Stimulated activated CD4-positive, alpha-beta T cell treated with anti-CD3 and anti-CD28 coated beads, Interleukin-1b, Interleukin-23, amount 100 ng/mL, for 1 hour (primary cell): Measurements from ENCODE around the gene NFU1.
"Not testable (repeated sequence)": the region's sequence is repeated elsewhere in the genome, so short reads cannot be mapped to it uniquely, and the experiment has no call there.

ENCODE experiments used
- DNase-seq, 2 donors: peaks; one replicate each; pipeline ENCODE4 v3.0.0-alpha.2; 2020; ENCODE audit warnings: low read depth in 2 of 2

NFU1 gene

DNA sequence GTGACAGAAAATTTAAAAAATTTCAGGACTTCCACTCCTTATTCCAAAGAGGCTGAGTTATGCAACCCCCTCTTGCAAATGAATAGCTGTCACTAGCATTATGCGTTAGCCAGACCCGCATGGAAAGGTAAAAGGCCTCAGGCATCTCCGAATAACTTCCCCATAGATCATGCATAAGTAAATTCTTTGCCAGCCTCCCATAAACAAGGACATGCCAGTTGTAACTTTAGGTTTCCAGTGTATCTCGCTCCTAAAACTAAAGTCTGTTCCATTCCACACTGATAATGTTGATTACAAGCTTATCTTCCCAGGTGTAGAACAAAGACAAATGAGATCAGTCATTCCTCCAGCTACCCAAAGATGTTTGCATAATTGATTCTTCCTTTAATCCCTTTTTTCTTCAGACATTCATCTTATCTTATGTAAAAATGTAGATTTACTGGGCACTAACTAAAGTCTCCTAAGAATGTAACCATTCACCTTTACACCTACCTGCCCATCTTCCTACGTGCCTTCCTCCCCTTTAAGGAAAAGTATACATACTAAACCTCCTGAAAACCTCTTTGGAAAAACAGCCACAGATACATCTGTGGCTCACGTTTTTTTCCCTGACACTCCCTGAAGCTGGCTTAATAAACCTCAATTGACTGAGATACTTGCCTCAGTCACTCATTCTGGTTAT, 13.6 kb upstream of the NFU1 start:
- no peak for DNase-seq

DNA sequence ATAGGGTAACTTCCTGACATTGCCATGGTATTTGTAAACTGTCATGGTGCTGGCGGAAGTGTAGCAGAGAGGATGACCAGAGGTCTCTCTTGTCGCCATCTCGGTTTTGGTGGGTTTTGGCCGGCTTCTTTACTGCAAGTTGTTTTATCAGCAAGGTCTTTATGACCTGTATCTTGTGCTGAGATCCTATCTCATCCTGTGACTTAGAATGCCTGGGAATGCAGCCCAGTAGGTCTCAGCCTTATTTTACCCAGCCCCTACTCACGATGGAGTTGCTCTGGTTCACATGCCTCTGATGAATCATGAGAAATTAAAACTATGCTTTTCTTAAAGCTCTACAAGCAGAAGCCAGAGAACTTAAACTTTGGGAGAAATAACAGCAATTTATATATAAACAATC, 12.7 kb upstream of the NFU1 start:
- DNase-seq = no peak

DNA sequence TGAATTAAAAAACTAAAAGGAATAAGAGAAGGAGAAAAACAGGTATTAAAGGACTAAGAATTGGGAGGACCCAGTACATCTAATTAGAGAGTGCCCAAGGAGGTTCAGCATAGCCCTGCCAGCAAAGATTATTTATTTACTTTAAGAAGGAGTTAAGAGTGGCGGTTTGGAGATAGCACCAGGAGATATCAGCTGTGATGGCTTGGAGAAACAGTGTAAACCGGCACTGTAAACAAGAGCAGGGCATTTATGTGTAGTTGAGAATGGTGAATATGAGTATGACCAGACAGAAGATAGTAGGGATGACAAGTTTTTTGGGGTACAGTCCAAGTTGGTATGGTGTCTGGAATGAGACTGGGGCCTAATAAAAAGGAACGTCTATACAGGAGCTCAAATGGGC, 6.4 kb upstream of the NFU1 start:
- DNase-seq = not testable (repeated sequence)

DNA sequence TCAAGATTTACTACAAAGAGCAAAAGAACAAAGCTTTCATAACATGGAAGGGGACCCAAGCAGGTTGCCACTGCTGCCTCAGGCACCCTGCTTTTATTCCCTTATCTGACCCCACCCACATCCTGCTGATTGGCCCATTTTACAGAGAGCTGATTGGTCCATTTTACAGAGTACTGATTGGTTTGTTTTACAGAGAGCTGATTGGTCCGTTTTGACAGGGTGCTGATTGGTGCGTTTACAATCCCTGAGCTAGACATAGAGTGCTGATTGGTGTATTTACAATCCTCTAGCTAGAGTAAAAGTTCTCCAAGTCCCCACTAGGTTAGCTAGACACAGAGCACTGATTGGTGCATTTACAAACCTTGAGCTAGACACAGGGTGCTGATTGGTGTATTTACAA, 2.3 kb upstream of the NFU1 start:
- not testable (repeated sequence) for DNase-seq

DNA sequence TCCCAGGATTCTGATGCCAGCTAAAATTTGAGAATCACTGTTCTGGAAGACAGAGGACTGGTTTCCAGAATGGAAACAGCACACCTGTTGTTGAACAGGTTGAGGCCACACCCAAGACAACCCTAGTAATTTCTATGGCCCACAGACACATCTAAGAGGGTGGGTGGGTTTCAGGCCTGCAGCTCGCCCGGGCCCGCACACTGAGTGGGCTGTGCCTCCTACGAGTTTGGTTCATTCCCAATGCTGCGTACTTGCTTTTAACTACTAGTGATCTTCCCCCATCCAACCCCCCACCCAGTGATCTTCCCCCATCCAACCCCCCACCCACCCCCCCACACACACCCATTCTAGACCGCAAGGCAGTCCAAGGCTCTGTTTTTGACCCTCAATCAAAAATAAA, 1.3 kb upstream of the NFU1 start:
- no peak for DNase-seq

DNA sequence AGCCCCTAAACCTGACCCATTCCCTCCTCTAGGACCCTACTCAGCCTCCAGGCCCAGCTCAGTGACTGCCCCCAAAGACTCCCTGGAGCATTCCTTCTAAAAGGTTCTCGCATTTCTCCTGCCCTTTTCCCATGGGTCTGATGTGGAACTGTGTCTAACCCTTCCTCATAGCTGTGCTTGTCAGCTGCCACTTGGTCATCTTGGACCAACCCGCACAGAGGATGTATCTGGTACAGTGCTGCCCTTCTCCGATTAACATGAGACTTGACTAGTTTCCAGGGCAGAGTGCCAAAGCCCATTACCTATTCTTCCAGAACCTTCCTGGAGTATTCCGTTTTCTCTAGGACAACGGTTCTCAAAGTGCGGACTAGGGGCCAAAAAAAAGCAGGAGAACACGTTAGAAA, 518 bp upstream of the NFU1 start:
- no peak for DNase-seq

DNA sequence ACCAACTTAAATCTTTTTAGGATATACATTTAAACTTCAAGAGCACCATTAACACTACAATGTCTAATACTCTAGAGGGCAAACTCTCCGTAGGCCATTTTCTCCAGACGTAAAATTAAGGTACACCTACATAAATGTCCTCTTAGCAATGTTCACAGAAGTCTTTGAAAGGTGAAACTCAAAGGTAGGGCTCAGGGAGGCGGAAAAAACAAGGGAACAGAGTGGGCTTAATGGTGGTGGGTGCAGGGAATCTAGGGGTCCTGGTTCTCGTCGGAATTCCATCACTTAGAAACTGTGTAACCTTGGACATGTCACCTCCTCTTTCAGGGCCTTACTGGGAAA, 668 bp downstream of the NFU1 start:
- no peak for DNase-seq

DNA sequence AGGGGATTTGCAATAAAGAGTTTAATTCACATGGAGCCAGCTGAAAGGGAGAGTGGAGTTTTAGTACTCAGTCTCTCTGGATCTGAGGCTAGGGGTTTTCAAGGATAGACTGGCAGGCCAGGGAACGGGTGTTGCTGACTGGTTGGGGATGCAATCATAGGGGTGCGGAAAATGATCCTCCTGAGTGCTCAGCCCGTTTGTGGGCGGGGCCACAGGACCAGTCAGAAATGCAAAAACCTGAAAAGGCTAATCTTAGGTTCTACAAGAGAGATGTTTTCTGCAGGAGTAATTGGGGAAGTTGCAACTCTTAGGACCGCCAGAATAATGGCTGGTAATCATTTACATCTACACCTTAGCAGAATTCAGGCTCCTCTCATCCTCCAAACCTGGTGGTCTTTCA, 2.5 kb downstream of the NFU1 start:
- DNase-seq = no peak

DNA sequence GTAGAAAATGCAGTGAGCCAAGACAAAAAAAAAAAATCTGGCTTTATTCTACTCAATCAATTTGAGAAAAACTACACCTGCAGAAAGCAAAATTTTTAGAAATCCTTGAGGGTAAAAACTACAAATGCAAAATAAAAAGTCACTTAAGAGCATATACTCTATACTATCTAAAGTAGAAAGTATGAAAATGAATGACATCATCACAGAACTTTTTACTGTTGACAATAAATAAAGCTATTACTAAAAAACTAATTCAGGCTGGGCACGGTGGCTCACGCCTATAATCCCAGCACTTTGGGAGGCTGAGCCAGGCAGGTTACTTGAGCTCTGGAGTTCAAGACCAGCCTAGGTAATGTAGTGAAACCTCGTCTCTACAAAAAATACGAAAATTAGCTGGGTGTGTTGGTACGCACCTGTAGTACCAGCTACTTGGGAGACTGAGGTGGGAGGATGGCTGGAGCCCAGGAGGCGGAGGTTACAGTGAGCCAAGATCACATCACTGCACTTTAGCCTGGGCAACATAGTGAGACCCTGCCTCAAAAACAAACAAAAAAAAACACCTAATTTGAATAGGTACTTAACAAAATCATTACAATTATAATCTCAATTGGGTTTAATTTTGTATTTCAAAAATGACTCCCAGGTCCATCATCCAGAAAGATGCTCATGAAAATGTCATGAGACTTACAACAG, 7.6 kb downstream of the NFU1 start:
- DNase-seq = no peak

DNA sequence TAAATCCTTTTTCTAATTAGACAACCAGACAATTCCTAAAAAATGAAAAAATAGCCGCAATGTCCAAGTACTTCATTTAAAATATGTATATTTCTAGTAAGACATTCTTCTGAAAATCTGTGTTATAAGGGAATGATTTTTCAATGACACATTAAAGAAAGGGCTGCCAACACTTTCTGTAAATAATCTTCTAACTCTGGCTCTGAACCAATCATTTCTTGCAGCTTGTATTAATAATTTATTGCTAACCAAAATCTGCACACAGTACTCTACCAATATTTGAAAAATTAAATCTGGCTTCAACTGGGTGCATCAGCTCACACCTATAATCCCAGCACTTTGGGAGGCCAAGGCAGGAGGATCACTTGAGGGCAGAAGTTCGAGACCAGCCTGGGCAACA, 8.3 kb downstream of the NFU1 start:
- DNase-seq = no peak

DNA sequence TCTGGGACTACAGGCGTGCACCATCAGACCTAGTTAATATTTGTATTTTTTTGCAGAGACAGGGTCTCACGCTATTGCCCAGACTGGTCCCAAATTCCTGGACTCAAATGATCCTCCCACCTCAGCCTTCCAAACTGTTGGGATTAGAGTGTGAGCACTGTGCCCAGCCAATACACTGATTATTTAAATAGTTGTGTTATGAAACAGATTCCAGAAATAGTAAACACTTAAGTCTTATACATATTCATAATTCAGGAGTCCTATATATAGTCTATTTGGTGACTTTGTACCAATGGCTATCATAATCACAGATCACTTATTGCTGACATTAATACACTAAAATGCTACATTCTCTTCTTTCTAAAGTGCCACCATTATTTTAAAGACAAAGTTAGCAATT, 12.8 kb downstream of the NFU1 start:
- DNase-seq = no peak

DNA sequence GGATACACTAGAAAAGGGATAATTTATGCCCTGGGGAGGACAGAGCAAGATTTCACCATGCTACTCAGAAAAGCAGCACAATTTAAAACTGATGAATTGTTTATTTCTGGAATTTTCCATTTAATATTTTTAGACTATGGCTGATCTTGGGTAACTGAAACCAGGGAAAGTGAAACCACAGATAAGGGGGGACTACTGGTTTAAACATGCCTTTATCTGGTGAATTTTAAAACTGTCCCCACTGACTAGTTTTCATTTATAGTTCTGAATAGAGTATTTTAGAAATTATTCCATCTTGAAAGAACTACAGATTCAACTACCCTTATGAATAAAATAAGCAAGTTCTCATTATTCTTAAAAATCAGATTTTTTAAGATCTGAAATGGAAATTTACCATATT, 15.0 kb downstream of the NFU1 start:
- DNase-seq = no peak

DNA sequence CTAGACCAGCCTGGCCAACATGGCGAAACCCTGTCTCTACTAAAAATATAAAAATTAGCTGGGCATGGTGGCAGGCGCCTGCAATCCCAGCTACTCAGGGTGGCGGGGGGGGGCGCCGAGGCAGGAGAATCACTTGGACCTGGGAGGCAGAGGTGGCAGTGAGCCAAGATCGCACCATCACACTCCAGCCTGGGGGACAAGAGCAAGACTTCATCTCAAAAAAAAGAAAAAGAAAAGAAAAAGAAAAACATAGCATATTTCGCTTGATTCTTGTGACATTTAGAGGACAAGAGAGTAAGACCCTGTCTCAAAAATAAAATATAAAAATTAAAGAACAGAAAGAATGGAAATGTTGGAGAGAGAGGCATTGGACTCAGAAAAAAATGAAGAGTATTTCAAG, 18.1 kb downstream of the NFU1 start:
- DNase-seq = not testable (repeated sequence)

DNA sequence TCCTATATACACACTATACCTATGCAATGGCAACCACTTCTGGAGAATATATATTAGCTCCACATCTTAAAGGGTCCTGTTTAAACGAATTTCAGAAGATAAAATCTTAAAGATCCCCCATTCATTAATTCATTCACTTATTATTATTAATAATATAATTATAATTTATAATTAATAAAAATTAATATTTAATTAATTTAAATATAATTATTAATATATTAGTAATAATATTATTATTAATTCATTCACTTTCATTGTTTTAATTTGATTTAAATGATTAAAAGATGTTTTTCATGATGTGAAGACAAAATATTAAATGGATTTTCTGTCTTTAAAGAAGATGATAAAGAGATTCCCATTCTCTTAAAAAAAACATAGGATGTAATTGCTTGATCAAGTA, 21.1 kb downstream of the NFU1 start:
- DNase-seq = no peak

DNA sequence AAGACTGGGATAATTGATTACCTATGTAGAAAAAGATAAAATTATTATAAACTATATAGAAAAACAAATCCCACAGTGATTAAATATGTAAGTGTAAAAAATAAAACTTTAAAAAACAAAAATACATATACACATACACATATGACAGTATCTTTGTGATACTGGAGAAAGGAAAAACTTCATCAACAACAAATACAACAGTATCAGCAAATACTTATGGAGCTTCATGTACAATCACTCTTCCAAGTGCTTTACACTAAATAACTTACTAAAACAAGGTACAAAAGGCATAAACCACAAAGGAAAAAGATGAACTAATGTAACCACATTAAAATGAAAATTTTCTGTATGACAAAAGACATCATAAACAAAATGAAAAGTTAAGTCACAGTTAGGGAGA, 26.1 kb downstream of the NFU1 start:
- DNase-seq = no peak

DNA sequence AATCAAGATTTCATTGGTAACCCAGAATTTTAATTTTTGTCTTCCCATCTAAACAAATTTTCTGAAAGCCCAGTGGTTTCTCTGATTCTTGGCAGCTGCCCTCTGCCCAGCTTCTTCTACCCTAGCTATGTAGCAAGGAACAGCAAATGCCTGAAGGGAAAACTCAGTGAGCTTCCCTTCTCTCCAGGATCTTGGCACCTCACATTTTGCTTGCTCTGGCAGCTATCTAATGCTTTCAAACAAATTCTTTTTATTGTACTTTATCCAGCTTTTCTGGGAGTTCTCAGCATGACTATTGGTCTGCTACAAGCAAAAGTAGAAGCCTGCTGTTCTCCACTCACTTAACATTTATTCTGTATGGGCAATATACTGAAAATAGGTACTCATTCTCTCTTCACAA, 31.9 kb downstream of the NFU1 start:
- DNase-seq = no peak

DNA sequence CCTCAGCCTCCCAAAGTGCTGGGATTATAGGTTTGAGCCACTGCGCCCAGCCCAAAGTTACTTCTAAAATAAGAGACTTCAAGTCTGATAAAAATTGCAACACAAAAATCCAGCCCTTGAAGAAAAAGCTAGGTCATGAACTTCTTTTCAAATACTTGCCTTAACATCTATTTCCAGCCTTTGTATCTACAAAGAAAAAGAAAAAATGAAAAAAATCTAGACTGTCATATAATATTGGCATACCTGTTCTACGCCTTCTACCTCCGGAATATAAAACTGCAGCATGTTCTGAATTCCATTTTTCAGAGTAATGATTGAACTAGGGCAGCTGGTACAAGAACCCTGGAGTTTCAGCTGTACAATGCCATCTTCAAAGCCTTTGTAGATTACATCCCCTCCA, 37.1 kb downstream of the NFU1 start:
- no peak for DNase-seq

DNA sequence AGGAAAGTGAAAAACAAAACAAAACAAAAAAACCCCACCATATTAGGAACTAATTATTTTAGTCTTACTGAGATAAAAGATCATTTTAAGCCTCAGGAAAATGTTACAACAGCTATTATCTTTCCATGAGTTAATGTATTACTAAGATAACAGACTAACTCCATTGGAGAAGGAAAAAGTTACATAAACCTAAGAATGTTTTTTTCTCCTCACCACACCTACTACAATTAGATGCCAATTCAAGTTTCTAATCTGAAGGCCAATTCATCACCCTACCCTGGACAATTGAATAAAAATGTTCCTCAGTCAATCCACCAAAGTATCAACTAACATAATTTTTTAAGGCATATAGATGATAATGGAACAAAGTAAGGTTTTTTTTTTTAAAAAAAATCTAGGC, 40.0 kb downstream of the NFU1 start:
- DNase-seq = no peak

DNA sequence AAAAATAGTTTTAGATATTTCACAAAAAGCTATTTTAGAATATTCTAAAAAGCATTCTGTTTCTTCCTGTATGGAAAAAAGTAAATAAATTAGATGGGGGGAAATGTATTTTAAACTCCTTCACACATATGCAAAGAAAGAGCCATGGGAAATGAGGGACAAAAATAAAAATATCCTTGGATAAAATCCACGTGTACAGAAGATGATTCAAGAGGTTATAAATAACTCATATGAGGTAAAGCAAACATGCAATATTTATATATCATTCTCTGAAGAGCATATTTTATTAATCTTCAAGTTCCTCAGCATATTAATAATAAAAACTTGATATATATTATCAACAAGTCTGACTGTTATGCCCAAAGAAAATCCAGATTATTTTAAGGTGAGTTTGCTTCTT, 41.4 kb downstream of the NFU1 start:
- no peak for DNase-seq

DNA sequence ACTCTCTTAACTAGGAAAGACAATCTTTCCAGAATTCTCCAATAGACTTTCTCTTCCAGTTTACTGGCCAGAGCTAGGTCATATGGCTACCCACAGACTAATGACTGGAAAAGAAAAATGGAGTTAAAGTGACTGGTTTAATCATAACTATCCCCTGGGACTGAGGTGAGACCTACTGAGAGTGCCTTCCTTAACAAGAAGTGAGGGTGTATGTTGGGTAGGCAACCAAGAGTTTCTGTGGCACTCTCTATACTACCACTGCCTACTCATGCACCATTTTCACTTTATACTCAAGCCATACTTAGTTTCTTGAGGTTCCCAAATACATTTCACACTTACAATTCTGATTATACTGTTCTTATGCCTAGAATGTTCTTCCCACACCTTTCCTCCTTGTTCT, 43.3 kb downstream of the NFU1 start:
- DNase-seq = no peak

DNA sequence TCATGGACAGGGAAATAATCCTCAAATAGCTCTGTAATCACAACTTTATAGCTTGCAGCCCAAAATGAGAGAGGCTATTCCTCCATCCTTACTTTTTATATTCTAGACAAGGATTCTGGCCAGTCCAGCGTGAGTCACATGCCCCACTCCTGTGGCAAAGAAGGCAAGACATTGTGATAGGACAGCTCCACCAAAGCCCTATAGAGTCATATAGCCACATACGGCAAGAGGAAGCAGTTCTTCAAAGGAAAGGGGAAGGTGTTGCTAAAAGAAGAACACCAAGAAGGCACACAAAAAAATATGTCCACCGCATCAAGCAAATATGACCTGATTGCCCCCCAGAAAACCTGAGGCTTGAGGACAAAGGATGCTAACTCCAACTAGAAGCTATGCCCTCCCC, 46.8 kb downstream of the NFU1 start:
- DNase-seq = no peak

DNA sequence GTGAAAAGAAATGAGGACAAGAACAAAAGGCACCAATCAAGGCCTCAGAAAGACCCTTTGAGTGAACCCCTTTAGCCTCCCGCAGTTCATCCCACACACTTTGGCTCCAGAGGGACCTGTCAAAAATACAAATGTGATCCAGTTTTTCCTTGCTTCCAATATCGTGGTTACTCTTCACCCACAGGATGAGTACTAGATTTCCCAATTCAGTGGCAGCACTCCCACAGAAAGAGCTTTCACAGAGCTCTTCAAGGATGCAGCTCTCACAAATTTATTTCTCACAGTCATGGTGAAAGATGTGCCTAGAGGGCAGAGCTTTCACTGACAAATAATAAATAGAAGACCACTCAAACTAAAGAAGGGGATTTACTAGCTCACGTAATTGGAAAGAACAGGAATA, 47.2 kb downstream of the NFU1 start:
- no peak for DNase-seq

DNA sequence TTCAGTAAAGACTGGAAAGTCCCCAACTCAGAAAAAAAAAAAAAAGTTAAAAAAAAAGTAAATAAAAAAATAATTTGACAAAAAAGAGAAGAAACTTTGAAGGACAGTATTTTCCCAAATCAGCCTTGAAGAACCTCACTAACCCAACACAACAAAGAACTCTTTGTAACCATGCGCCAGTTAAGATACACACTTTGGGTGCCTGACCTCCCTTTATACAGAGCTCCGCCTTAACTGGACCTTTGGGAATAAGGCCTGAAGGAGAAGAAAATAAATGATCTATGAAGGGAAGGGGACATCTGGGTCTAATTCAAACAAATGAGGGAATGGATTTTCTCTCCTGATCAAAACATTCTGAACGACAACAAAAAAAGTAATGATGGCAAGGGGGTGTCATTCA, 48.0 kb downstream of the NFU1 start:
- DNase-seq = no peak
